HUES48 (cell line): ENCODE data around the gene DYNC1I1.

ENCODE experiments used
- H3K27ac ChIP-seq: one replicate; pipeline ENCODE4 v1.7.0; 2013; ENCODE audit warnings: low read depth, low read length, inconsistent platforms
- H3K27me3 ChIP-seq: 2 replicates; pipeline ENCODE4 v1.6.1; 2013; ENCODE audit warnings: mild to moderate bottlenecking, low read length; ENCODE audit not compliant: control insufficient read depth, insufficient read depth
- H3K36me3 ChIP-seq: 2 replicates; pipeline ENCODE4 v1.6.1; 2013; ENCODE audit warnings: low read length; ENCODE audit not compliant: control insufficient read depth, insufficient read depth
- H3K4me1 ChIP-seq: 2 replicates; pipeline ENCODE4 v1.6.1; 2013; ENCODE audit warnings: mild to moderate bottlenecking, low read length; ENCODE audit not compliant: control insufficient read depth, insufficient read depth
- H3K4me3 ChIP-seq: 2 replicates; pipeline ENCODE4 v1.5.1; 2013; ENCODE audit warnings: mild to moderate bottlenecking, low read depth, low read length
- H3K9ac ChIP-seq: 2 replicates; pipeline ENCODE4 v1.6.1; 2013; ENCODE audit warnings: mild to moderate bottlenecking, low read depth, low read length, moderate library complexity
- H3K9me3 ChIP-seq: 2 replicates; pipeline ENCODE4 v1.6.1; 2013; ENCODE audit warnings: low read length; ENCODE audit not compliant: control insufficient read depth, insufficient read depth

Gene DYNC1I1

DNA sequence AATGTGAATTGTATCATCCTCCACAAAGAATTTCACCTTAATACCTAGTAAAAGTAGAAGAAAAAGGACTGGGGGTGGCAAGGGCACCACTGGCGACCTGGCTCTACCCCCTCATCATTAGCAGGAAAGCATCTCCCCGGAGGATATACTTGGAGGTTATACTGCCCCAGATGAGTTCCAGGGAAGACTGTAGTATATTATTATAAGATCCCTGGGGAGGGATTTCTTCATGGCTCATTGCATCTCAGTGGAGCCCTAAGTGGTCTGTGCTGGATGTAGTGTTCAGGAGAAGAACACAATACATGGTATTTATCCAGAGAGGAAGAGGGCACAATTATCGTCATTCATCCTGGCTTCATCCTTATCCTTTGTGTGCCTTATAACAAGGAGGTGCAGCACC is 14.2 kb upstream of the DYNC1I1 start:
- Histone ChIP-seq H3K9me3 (no peaks in the 10 kb centered on the region), H3K9ac (no peak overlapping the region), H3K27ac (no peak overlapping the region), H3K4me1 (no peaks in the 10 kb centered on the region; the same call in 1 of the 2 replicates), H3K36me3 (no peaks in the 10 kb centered on the region), H3K4me3 (no peak overlapping the region), H3K27me3 (no peaks in the 10 kb centered on the region)

DNA sequence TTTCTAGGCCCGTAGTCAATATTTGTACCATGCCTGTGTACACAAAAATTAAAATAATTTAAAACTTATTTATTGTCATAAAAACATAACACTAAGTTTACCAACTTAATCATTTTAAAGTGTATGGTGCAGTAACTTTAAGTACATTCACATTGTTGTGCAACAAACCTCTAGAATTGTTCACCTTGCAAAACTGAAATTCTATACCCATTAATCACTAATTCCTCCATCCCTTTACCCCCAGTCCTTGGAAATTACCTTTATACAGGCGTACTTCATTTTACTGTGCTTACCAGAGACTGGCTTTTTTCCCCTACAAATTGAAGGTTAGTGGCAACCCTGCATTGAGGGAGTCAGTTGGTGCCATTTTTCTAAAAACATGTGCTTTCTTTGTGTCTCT is 6.3 kb upstream of the DYNC1I1 start:
- Histone ChIP-seq H3K27me3 (no peaks in the 10 kb centered on the region), H3K9ac (no peak overlapping the region), H3K9me3 (no peaks in the 10 kb centered on the region)

DNA sequence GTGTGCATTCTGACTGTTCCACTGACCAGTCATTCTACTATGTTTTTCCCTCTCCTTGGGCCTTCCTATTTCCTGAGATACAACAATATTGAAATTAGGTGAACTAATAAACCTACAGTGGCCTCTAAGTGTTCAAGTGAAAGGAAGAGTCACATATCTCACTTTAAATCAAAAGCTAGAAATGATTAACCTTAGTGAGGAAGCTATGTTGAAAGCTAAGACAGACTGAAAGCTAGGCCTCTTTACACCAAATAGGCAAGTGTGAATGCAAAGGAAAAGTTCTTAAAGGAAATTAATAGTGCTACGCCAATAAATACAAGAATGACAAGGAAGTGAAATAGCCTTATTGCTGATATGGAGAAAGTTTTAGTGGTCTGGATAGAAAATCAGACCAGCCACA is 5.7 kb upstream of the DYNC1I1 start:
- no peak overlapping the region for H3K9ac ChIP-seq
- no peak overlapping the region for H3K27ac ChIP-seq
- no peak overlapping the region for H3K4me3 ChIP-seq
- H3K36me3 ChIP-seq, result no peaks in the 10 kb centered on the region
- no peaks in the 10 kb centered on the region for H3K4me1 ChIP-seq
- H3K9me3 ChIP-seq, result no peaks in the 10 kb centered on the region
- H3K27me3 ChIP-seq, result 0 out of 2 replicates have a peak, but pooled peaks cover 2% of the 10 kb centered on the region

More for the DNA sequence above, 6.3 kb upstream of the DYNC1I1 start:
- Histone ChIP-seq H3K27ac (no peak overlapping the region), H3K36me3 (no peaks in the 10 kb centered on the region), H3K4me1 (no peaks in the 10 kb centered on the region), H3K4me3 (no peak overlapping the region)

GRCh38 chr7:95772771-95773581 is 622 bp downstream of the DYNC1I1 start:
- Histone ChIP-seq H3K36me3 (no peaks in the 10 kb centered on the region), H3K9me3 (no peaks in the 10 kb centered on the region), H3K9ac (no peak overlapping the region), H3K27ac (no peak overlapping the region), H3K4me1 (peaks cover 15% of the 10 kb centered on the region), H3K27me3 (peaks cover 38% of the 10 kb centered on the region), H3K4me3 (peak overlapping the region; percentile 69)

DNA sequence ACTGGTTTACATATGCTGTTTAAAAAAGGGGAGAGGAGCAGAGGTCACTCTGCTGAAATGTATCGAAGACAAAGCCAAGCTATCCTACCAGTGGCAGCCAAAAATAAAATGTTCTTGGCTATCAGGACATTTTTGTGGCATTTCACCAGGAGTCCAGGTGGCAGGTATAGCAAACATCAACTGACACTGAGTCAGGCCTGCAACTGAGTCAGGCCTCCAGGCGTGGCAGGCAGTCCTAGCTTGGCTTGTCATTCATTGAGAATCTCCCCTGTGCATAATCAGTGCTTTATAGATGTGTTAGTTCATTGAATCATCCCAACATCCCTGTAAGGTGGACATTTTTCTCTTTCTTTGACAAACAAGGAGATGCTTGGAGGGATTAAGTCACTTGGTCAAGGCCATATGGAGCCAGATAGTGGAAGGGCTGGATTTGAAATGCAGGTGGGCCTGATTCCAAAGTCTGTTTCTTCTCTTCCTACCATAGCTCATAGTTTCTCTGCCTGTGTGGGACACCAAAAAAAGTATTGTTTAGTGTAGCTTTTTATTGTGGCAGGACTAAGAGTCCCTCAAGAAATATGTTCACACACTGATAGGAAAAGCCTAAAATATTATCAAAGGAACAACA is 4.3 kb downstream of the DYNC1I1 start:
- H3K27ac ChIP-seq, result no peak overlapping the region
- no peaks in the 10 kb centered on the region for H3K36me3 ChIP-seq
- no peak overlapping the region for H3K9ac ChIP-seq
- no peak overlapping the region for H3K4me3 ChIP-seq
- H3K9me3 ChIP-seq, result no peaks in the 10 kb centered on the region
- H3K4me1 ChIP-seq, result peaks cover 22% of the 10 kb centered on the region
- peaks cover 36% of the 10 kb centered on the region for H3K27me3 ChIP-seq

DNA sequence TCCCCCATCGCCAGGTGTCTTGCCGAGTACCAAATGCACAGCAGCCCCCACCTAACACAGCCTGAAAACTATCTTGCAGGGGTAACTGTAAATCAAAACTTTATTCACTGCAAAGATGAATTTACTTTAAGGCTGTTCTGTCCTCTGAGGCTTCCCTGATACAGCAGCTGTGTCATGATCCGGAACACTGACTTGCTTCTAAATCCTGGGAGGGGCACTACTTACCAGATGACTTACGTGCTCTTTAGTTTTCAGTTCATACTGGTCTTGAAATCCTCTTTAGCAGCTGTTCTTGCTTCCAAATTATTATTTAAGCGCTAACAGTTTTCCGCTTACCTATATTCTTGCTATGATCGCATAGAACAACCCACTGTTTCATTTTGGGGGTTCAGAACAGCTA is 4.9 kb downstream of the DYNC1I1 start:
- Histone ChIP-seq H3K27me3 (peaks cover 30% of the 10 kb centered on the region), H3K36me3 (no peaks in the 10 kb centered on the region), H3K9me3 (no peaks in the 10 kb centered on the region), H3K27ac (no peak overlapping the region), H3K4me1 (peaks cover 22% of the 10 kb centered on the region), H3K9ac (no peak overlapping the region), H3K4me3 (no peak overlapping the region)

- no peaks in the 10 kb centered on the region for H3K27me3 ChIP-seq
- H3K4me1 ChIP-seq, result peaks cover 8% of the 10 kb centered on the region; the same call in 1 of the 2 replicates
- no peak overlapping the region for H3K4me3 ChIP-seq
- H3K27ac ChIP-seq, result no peak overlapping the region
- H3K9ac ChIP-seq, result no peak overlapping the region
- H3K9me3 ChIP-seq, result no peaks in the 10 kb centered on the region
- H3K36me3 ChIP-seq, result no peaks in the 10 kb centered on the region
Measured at GRCh38 chr7:95780665-95781064, 8.3 kb downstream of the DYNC1I1 start.

GRCh38 chr7:95781961-95782586 is 9.7 kb downstream of the DYNC1I1 start:
- no peaks in the 10 kb centered on the region for H3K27me3 ChIP-seq
- H3K4me3 ChIP-seq, result no peak overlapping the region
- H3K4me1 ChIP-seq, result peaks cover 12% of the 10 kb centered on the region; the same call in 1 of the 2 replicates
- H3K9me3 ChIP-seq, result no peaks in the 10 kb centered on the region
- no peak overlapping the region for H3K27ac ChIP-seq
- H3K36me3 ChIP-seq, result no peaks in the 10 kb centered on the region
- no peak overlapping the region for H3K9ac ChIP-seq

GRCh38 chr7:95784796-95785195 is 12.4 kb downstream of the DYNC1I1 start:
- H3K36me3 ChIP-seq, result no peaks in the 10 kb centered on the region
- peaks cover 12% of the 10 kb centered on the region for H3K4me1 ChIP-seq
- no peak overlapping the region for H3K4me3 ChIP-seq
- H3K9me3 ChIP-seq, result no peaks in the 10 kb centered on the region
- H3K9ac ChIP-seq, result no peak overlapping the region
- no peak overlapping the region for H3K27ac ChIP-seq
- H3K27me3 ChIP-seq, result no peaks in the 10 kb centered on the region; the same call in 1 of the 2 replicates

DNA sequence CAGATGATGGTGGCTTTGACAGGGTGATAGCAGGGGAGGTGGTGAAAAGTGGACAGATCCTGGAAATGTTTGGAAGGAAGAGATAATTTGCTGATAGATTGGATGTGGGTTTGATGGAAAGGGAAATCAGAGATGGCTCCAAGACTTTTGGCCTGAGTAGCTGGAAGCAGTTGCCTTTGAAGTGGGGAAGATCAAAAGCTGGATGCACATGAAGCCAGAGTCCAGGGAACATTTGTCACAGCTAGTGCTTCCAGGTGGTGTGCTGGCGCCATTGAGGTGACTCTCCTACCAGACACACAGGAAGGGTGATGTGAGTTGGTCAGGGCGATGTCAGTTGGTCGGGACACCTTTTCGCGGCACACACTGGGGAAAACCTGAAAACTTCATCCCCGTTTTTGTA is 15.9 kb downstream of the DYNC1I1 start:
- H3K27ac ChIP-seq, result no peak overlapping the region
- no peak overlapping the region for H3K9ac ChIP-seq
- peaks cover 27% of the 10 kb centered on the region for H3K27me3 ChIP-seq

GRCh38 chr7:95788884-95789283 is 16.5 kb downstream of the DYNC1I1 start:
- Histone ChIP-seq H3K36me3 (no peaks in the 10 kb centered on the region), H3K4me1 (peaks cover 5% of the 10 kb centered on the region), H3K4me3 (no peak overlapping the region), H3K9me3 (no peaks in the 10 kb centered on the region), H3K27ac (no peak overlapping the region), H3K27me3 (peaks cover 33% of the 10 kb centered on the region), H3K9ac (no peak overlapping the region)

More for the DNA sequence above, 15.9 kb downstream of the DYNC1I1 start:
- Histone ChIP-seq H3K4me3 (no peak overlapping the region), H3K36me3 (no peaks in the 10 kb centered on the region), H3K9me3 (no peaks in the 10 kb centered on the region), H3K4me1 (peaks cover 5% of the 10 kb centered on the region)
